MCF 10A (cell line): Measurements from ENCODE around the gene BMP4. TPM values are rescaled to one million over a fixed set of nuclear protein-coding genes. Genes with fewer than 3 reads are reported as not detected.

Experiments
- BruUV-seq: library from RNA; stranded (reverse); fragments of 400-500 nt; replicated peaks from 2 replicates; lab custom pipeline; 2021; lab: Mats Ljungman, UMichigan
- CTCF ChIA-PET: fragments of 300-600 bp; sonication (Branson Sonifier 250); formaldehyde crosslinking; extraction: SDS; loops from one replicate; lab custom pipeline; 2021; ENCODE audit warnings: antibody characterized with exemption, inconsistent platforms; lab: Yijun Ruan, JAX
- POLR2A ChIA-PET: fragments of 300-600, 350-650 bp; sonication (Branson Sonifier 250); formaldehyde crosslinking; extraction: SDS; loops from one replicate; lab custom pipeline; 2020; ENCODE audit warnings: antibody characterized with exemption, inconsistent platforms; lab: Yijun Ruan, JAX
- DNase-seq: peaks from one replicate; pipeline ENCODE4 v3.0.0-alpha.2; 2018; ENCODE audit not compliant: unreplicated experiment
- H3K27ac Mint-ChIP-seq: one replicate; pipeline ENCODE4 v1.8.0; 2022; ENCODE audit warnings: mild to moderate bottlenecking, low read depth, mixed read lengths; ENCODE audit not compliant: unreplicated experiment
- H3K27me3 Mint-ChIP-seq: one replicate; pipeline ENCODE4 v1.8.0; 2022; ENCODE audit warnings: mixed read lengths; ENCODE audit not compliant: insufficient read depth, unreplicated experiment
- H3K36me3 Mint-ChIP-seq: one replicate; pipeline ENCODE4 v1.8.0; 2022; ENCODE audit warnings: mild to moderate bottlenecking, moderate library complexity, mixed read lengths; ENCODE audit not compliant: insufficient read depth, unreplicated experiment
- H3K4me1 Mint-ChIP-seq: one replicate; pipeline ENCODE4 v1.8.0; 2022; ENCODE audit warnings: mixed read lengths; ENCODE audit not compliant: insufficient read depth, unreplicated experiment
- H3K4me3 Mint-ChIP-seq: one replicate; pipeline ENCODE4 v1.8.0; 2022; ENCODE audit warnings: mild to moderate bottlenecking, moderate library complexity, mixed read lengths; ENCODE audit not compliant: unreplicated experiment
- H3K9me3 Mint-ChIP-seq: one replicate; pipeline ENCODE4 v1.8.0; 2022; ENCODE audit warnings: mixed read lengths; ENCODE audit not compliant: unreplicated experiment
- intact Hi-C: fragments of 100-400 bp; cut with micrococcal nuclease; formaldehyde crosslinking; loops from 2 replicates; pipeline ENCODE4 v1.14.1; 2022
- total RNA-seq: library from RNA; stranded (reverse); gene quantifications from 2 replicates; pipeline ENCODE4 v1.2.3, GENCODE V29; 2022
- TF ChIP-seq, protein P1 (sequence below): fragments of 200-600 bp; IDR thresholded peaks from one replicate; pipeline ENCODE4 v1.8.0; 2022; ENCODE audit warnings: antibody characterized with exemption, mild to moderate bottlenecking; ENCODE audit not compliant: unreplicated experiment

Gene BMP4
- total RNA-seq, 1 experiment from 2014 or later: 0.28 TPM

DNA sequence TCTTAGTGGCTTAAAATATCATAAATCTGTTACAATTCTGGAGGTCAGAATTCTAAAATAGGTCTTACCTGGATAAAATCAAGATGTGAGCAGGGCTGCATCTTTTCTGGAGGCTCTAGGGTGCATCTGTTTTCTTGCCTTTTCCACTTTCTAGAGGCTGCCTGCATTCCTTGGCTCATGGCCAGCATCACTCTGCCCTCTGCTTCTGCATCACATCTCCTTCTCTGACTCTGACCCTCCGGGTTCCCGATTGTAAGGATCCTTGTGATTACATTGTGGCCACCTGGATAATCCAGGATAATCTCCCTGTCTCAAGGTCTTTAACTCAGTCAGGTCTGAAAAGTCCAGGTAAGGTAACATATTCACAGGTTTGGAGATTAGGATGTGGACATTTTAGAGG lies 11.0 kb upstream of the BMP4 start:
- Mint-ChIP-seq H3K4me3 (no peak overlapping the region), H3K27me3 (no peaks in the 10 kb centered on the region), H3K9me3 (no peaks in the 10 kb centered on the region), H3K4me1 (no peaks in the 10 kb centered on the region), H3K36me3 (peaks cover 6% of the 10 kb centered on the region), H3K27ac (no peak overlapping the region)
- peak; percentile 14 for DNase-seq
- POLR2A ChIA-PET: no interaction called here
- CTCF ChIA-PET: no interaction called here
- TF ChIP-seq, protein P1, sequence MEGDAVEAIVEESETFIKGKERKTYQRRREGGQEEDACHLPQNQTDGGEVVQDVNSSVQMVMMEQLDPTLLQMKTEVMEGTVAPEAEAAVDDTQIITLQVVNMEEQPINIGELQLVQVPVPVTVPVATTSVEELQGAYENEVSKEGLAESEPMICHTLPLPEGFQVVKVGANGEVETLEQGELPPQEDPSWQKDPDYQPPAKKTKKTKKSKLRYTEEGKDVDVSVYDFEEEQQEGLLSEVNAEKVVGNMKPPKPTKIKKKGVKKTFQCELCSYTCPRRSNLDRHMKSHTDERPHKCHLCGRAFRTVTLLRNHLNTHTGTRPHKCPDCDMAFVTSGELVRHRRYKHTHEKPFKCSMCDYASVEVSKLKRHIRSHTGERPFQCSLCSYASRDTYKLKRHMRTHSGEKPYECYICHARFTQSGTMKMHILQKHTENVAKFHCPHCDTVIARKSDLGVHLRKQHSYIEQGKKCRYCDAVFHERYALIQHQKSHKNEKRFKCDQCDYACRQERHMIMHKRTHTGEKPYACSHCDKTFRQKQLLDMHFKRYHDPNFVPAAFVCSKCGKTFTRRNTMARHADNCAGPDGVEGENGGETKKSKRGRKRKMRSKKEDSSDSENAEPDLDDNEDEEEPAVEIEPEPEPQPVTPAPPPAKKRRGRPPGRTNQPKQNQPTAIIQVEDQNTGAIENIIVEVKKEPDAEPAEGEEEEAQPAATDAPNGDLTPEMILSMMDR: no peak
- no TSS peak for BruUV-seq
- intact Hi-C loops: no loop called here

DNA sequence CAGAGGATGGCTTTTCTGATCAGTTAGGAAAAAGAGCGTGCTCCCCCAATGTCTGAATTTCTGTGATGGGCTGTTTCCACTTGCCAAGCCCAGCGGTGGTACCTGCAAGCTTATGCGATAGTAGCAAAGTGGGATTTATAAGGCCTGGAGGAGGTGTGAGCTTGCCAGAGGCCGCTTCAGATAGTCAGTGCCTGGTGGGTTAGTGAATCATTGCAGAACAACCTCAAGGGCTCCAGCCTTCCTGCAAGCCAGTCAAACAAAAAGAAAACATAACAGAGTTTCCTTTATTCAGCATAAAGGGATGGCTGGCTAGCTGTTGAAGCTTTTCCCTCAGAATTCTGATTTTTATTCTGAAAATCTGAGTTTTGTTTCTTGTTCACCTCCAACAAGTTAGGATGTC lies 7.6 kb upstream of the BMP4 start:
- no peak for DNase-seq
- no peaks in the 10 kb centered on the region for H3K4me1 Mint-ChIP-seq
- ChIA-PET POLR2A (interaction anchor here (0.7 kb wide), 1 partner anchor 11 kb away, joined by 3 read pairs; no protein-coding TSS in a partner anchor), CTCF (no interaction called here)
- TF ChIP-seq, protein P1: no peak
- no peak overlapping the region for H3K27ac Mint-ChIP-seq
- no peak overlapping the region for H3K4me3 Mint-ChIP-seq
- BruUV-seq: no TSS peak
- no peaks in the 10 kb centered on the region for H3K9me3 Mint-ChIP-seq
- intact Hi-C loops: no loop called here
- peaks cover 6% of the 10 kb centered on the region for H3K36me3 Mint-ChIP-seq
- no peaks in the 10 kb centered on the region for H3K27me3 Mint-ChIP-seq

DNA sequence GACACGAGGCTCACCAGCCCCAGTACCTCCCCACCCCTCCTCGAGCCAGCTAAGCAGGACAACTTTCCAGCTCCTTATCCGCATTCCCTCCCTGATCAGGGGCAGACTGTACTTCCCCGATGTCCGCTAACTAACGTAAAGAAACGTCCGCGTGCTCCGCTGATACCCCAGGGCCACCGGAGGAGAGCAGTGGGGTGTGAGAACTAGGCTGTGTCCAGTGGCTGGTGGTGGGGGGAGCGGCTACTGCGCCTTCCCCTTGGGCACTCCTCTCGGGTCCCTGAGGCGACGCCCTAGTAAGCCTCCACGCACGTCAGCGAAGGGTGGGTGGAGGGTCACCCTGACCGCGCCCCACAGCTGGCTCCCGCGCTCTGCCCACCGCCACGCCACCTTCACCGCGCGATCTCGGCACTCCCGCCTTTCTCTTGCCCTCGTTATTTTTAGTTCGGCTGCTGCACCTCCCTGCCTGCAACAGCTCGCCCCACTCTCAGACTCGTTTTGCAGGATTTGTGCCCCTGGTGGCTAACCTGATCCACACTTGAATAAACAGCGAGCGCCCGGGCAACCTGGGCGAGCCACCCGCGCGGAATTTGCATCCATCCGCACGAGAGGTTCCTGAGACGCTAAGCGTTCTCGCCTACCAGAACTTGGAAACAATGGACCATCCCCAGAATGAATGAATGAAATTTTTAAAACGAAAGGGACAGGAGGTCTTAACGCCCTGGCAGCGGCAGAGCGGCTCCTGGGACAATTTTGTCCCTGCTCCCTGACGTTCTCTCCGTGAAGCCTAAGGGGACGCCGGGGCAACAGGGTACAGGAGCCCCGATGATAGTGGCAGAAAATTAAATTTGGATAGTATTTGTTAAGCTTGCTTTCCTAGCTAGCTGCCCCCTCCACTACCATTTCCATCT lies 6.9 kb upstream of the BMP4 start:
- ChIA-PET CTCF (interaction anchor here (1.1 kb wide), 1 partner anchor 375 kb away, joined by 3 read pairs; no protein-coding TSS in a partner anchor), POLR2A (interaction anchor here (0.7 kb wide), 1 partner anchor 10 kb away, joined by 3 read pairs; no protein-coding TSS in a partner anchor)
- Mint-ChIP-seq H3K36me3 (peaks cover 6% of the 10 kb centered on the region), H3K4me1 (no peaks in the 10 kb centered on the region), H3K27ac (no peak overlapping the region), H3K27me3 (no peaks in the 10 kb centered on the region), H3K4me3 (no peak overlapping the region), H3K9me3 (no peaks in the 10 kb centered on the region)
- no TSS peak for BruUV-seq
- TF ChIP-seq, protein P1: no peak
- intact Hi-C loops: no loop called here
- DNase-seq: no peak

DNA sequence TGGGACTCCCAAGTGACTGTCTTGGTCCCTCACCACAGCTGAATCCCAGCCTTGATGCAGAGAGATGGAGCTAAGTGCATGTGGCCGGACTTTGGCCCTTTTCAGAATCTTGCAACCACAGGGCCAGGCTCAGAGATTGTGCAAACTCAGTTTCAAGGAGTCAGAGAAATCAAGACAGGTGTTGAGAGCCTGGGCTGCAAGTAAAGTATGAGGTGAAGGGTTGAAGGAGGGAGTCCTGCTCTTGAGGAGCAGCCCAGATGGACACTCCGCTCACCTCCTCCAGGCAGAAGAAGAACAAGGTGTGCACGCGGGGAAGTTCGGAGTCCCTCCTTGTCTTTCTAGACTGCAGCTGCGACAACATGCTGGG lies 6.3 kb upstream of the BMP4 start:
- no peak for DNase-seq
- H3K27me3 Mint-ChIP-seq: no peaks in the 10 kb centered on the region
- no TSS peak for BruUV-seq
- no peaks in the 10 kb centered on the region for H3K4me1 Mint-ChIP-seq
- peaks cover 6% of the 10 kb centered on the region for H3K36me3 Mint-ChIP-seq
- no peak overlapping the region for H3K4me3 Mint-ChIP-seq
- no peak overlapping the region for H3K27ac Mint-ChIP-seq
- intact Hi-C loops: no loop called here
- no peaks in the 10 kb centered on the region for H3K9me3 Mint-ChIP-seq
- ChIA-PET CTCF (interaction anchor here (1.1 kb wide), 1 partner anchor 376 kb away, joined by 3 read pairs; no protein-coding TSS in a partner anchor), POLR2A (no interaction called here)
- TF ChIP-seq, protein P1: no peak
